H1 (cell line): Measurements from ENCODE around the gene USP17L10. TPM values are rescaled to one million over a fixed set of nuclear protein-coding genes. Genes with fewer than 3 reads are reported as not detected.
"Not testable (repeated sequence)": the region's sequence is repeated elsewhere in the genome, so short reads cannot be mapped to it uniquely, and the experiment has no call there.

Experiments used
- CTCF ChIA-PET: fragments of 300-600 bp; sonication (Branson Sonifier 250); formaldehyde crosslinking; loops from one replicate; lab custom pipeline; 2021; ENCODE audit not compliant: partially characterized antibody; lab: Charles Lee
- POLR2A ChIA-PET: fragments of 300-600 bp; sonication (Branson Sonifier 250); formaldehyde crosslinking; loops from one replicate; lab custom pipeline; 2021; ENCODE audit warnings: inconsistent platforms; ENCODE audit not compliant: partially characterized antibody; lab: Charles Lee
- DNase-seq, 2 experiments: peaks; one replicate each; pipeline versions ENCODE4 v3.0.0 to v3.0.0-alpha.2; 2010 to 2022; ENCODE audit warnings: low spot score in 2 of 2, low read depth in 1 of 2, mixed read lengths in 1 of 2
- FAIRE-seq: peaks from 2 replicates; lab custom pipeline; 2011; peaks lifted over from hg19 to GRCh38; lab: Jason Lieb, UNC
- H2AFZ ChIP-seq: 2 replicates; pipeline ENCODE4 v1.8.1; 2012; ENCODE audit warnings: low read length, inconsistent platforms
- H2AK5ac ChIP-seq: 2 replicates; pipeline ENCODE4 v1.6.1; 2013; ENCODE audit warnings: low read depth, low read length
- H2BK120ac ChIP-seq: replicated peaks from 2 replicates; pipeline ENCODE3; 2013; ENCODE audit warnings: low read depth, low read length, inconsistent platforms
- H2BK12ac ChIP-seq: 2 replicates; pipeline ENCODE4 v1.6.1; 2013; ENCODE audit warnings: low read depth, low read length
- H2BK15ac ChIP-seq: 2 replicates; pipeline ENCODE4 v1.6.1; 2013; ENCODE audit warnings: low read length
- H2BK20ac ChIP-seq: 2 replicates; pipeline ENCODE4 v1.6.1; 2013; ENCODE audit warnings: low read length
- H2BK5ac ChIP-seq: 2 replicates; pipeline ENCODE4 v1.6.1; 2013; ENCODE audit warnings: low read depth, low read length
- H3K14ac ChIP-seq: 2 replicates; pipeline ENCODE4 v1.6.1; 2013; ENCODE audit warnings: inconsistent platforms; ENCODE audit not compliant: insufficient read length
- H3K18ac ChIP-seq: 2 replicates; pipeline ENCODE4 v1.6.1; 2013; ENCODE audit warnings: low read length; ENCODE audit errors: extremely low read depth
- H3K23ac ChIP-seq: 2 replicates; pipeline ENCODE4 v1.6.1; 2013; ENCODE audit warnings: inconsistent platforms; ENCODE audit not compliant: insufficient read length
- H3K23me2 ChIP-seq: 2 replicates; pipeline ENCODE4 v1.6.1; 2013; ENCODE audit warnings: low read depth, low read length
- H3K27ac ChIP-seq: 2 replicates; pipeline ENCODE4 v1.6.1; 2011; ENCODE audit warnings: low read depth, low read length, inconsistent platforms
- H3K27me3 ChIP-seq, 4 experiments: replicated peaks in 1 of 4; 1 replicate in 1 of 4; 2 replicates in 3 of 4; pipeline versions ENCODE4 v1.6.1 to v1.8.1; 2011 to 2013; ENCODE audit warnings: low read length in 3 of 4, mild to moderate bottlenecking in 3 of 4, inconsistent platforms in 2 of 4, mixed read lengths in 2 of 4, moderate library complexity in 1 of 4; ENCODE audit not compliant: control insufficient read depth in 3 of 4, insufficient read depth in 3 of 4; ENCODE audit errors: extremely low read depth in 1 of 4
- H3K36me3 ChIP-seq, 4 experiments: 2 replicates each; pipeline versions ENCODE4 v1.6.1 to v1.8.1; 2011 to 2013; ENCODE audit warnings: mild to moderate bottlenecking in 4 of 4, low read length in 3 of 4, moderate library complexity in 2 of 4, control low read depth in 1 of 4, inconsistent platforms in 1 of 4; ENCODE audit not compliant: insufficient read depth in 4 of 4, control insufficient read depth in 2 of 4
- H3K4ac ChIP-seq: replicated peaks from 2 replicates; pipeline ENCODE3; 2013; ENCODE audit warnings: low read length, low read depth, mixed read lengths, inconsistent platforms; ENCODE audit not compliant: insufficient read length
- H3K4me1 ChIP-seq, 4 experiments: replicated peaks in 1 of 4; 1 replicate in 1 of 4; 2 replicates in 3 of 4; pipeline versions ENCODE4 v1.6.1 to v1.8.1; 2011 to 2013; ENCODE audit warnings: low read length in 3 of 4, inconsistent platforms in 2 of 4, mixed read lengths in 1 of 4; ENCODE audit not compliant: insufficient read depth in 4 of 4, control insufficient read depth in 3 of 4
- H3K4me2 ChIP-seq, 2 experiments: 2 replicates each; pipeline versions ENCODE4 v1.6.1 to v1.8.1; 2011 to 2013; ENCODE audit warnings: low read depth in 2 of 2, low read length in 2 of 2, control low read depth in 1 of 2, inconsistent platforms in 1 of 2, mild to moderate bottlenecking in 1 of 2; ENCODE audit not compliant: insufficient read depth in 1 of 2
- H3K4me3 ChIP-seq, 4 experiments: fragments of 200-600, 300-600 bp in 1 of 4; sonication (generic), shearing (Covaris generic), sonication (Bioruptor Twin) in 1 of 4; 2 replicates each; pipeline versions ENCODE4 v1.5.1 to v1.8.1; 2011 to 2016; ENCODE audit warnings: low read length in 4 of 4, low read depth in 3 of 4, control low read depth in 2 of 4, inconsistent platforms in 2 of 4, mild to moderate bottlenecking in 2 of 4, mixed read lengths in 1 of 4, moderate library complexity in 1 of 4; ENCODE audit not compliant: insufficient read depth in 2 of 4; ENCODE audit errors: extremely low read depth in 1 of 4
- H3K56ac ChIP-seq: replicated peaks from 2 replicates; pipeline ENCODE3; 2013; ENCODE audit warnings: low read depth, mild to moderate bottlenecking, mixed read lengths, low read length, inconsistent platforms; ENCODE audit not compliant: insufficient read length
- H3K79me1 ChIP-seq: 2 replicates; pipeline ENCODE4 v1.6.1; 2013; ENCODE audit warnings: low read depth, low read length, control low read depth
- H3K79me2 ChIP-seq, 2 experiments: 2 replicates each; pipeline versions ENCODE4 v1.6.1 to v1.8.1; 2012 to 2013; ENCODE audit warnings: low read length in 2 of 2, mild to moderate bottlenecking in 2 of 2, inconsistent platforms in 1 of 2; ENCODE audit not compliant: insufficient read depth in 2 of 2, control insufficient read depth in 1 of 2
- H3K9ac ChIP-seq, 4 experiments: replicated peaks in 1 of 4; 1 replicate in 1 of 4; 2 replicates in 3 of 4; pipeline versions ENCODE4 v1.6.1 to v1.8.1; 2011 to 2013; ENCODE audit warnings: low read depth in 3 of 4, low read length in 3 of 4, control low read depth in 2 of 4, mild to moderate bottlenecking in 2 of 4, moderate library complexity in 2 of 4, inconsistent platforms in 1 of 4; ENCODE audit errors: extremely low read depth in 1 of 4
- H3K9me3 ChIP-seq, 2 experiments: 2 replicates each; pipeline versions ENCODE4 v1.6.1 to v1.8.1; 2012 to 2013; ENCODE audit warnings: mild to moderate bottlenecking in 2 of 2, moderate library complexity in 2 of 2, control low read depth in 1 of 2, inconsistent platforms in 1 of 2, low read depth in 1 of 2, low read length in 1 of 2, mixed read lengths in 1 of 2; ENCODE audit not compliant: insufficient read depth in 2 of 2
- H4K20me1 ChIP-seq, 2 experiments: replicated peaks in 1 of 2; 2 replicates each; pipeline versions ENCODE3 to v1.8.1; 2011 to 2013; ENCODE audit warnings: inconsistent platforms in 2 of 2, low read length in 2 of 2, mild to moderate bottlenecking in 1 of 2; ENCODE audit not compliant: insufficient read depth in 2 of 2, control insufficient read depth in 1 of 2
- H4K5ac ChIP-seq: 2 replicates; pipeline ENCODE4 v1.6.1; 2013; ENCODE audit warnings: low read length, low read depth, mixed read lengths, inconsistent platforms; ENCODE audit not compliant: insufficient read length
- H4K8ac ChIP-seq: 2 replicates; pipeline ENCODE4 v1.8.0; 2013; ENCODE audit warnings: mild to moderate bottlenecking, moderate library complexity, low read length, inconsistent platforms; ENCODE audit not compliant: insufficient read depth; ENCODE audit errors: extremely low read depth
- H4K91ac ChIP-seq: replicated peaks from 2 replicates; pipeline ENCODE3; 2013; ENCODE audit warnings: low read length, mixed read lengths, inconsistent platforms; ENCODE audit not compliant: insufficient read length
- WGBS, 2 experiments: shearing (Covaris generic) in 1 of 2; methylation state at CpG; one replicate each; pipeline versions ENCODE4 v1.1.6 to v1.1.7; 2013 to 2015; ENCODE audit warnings: low lambda C conversion rate in 2 of 2, mixed read lengths in 2 of 2, inconsistent platforms in 1 of 2, low coverage in 1 of 2, missing lambda C conversion rate in 1 of 2; ENCODE audit not compliant: insufficient replicate concordance in 2 of 2, insufficient coverage in 1 of 2, insufficient read length in 1 of 2; ENCODE audit errors: extremely low coverage in 1 of 2, missing lambda C conversion rate in 1 of 2; 5-methylcytosine and 5-hydroxymethylcytosine counted together
- polyA plus RNA-seq, 7 experiments: library from polyadenylated mRNA; depleted of rRNA in 3 of 7; stranded (reverse) in 5 of 7; unstranded in 2 of 7; fragments of >200 nt in 5 of 7; fragments of 200-250 nt in 2 of 7; gene quantifications; 1 replicate in 5 of 7; 2 replicates in 1 of 7; 4 replicates in 1 of 7; pipeline versions ENCODE4 v1.2.1 to v1.2.3, GENCODE V29; 2011 to 2013; ENCODE audit warnings: missing spikeins in 2 of 7, mixed read lengths in 2 of 7
- total RNA-seq: library from RNA; stranded (reverse); fragmentation: NEBNext Ultra II Directional; extraction: Animal tissue kit (Norgen Biotek cat#: 25700); gene quantifications from 2 replicates; pipeline ENCODE4 v1.2.1, GENCODE V29; 2021

The USP17L10 gene
- total and polyA plus RNA-seq, 2 of the 8 experiments (the other 6 are each of a cell fraction or from before 2014, with no cell fraction given) = not detected

- CTCF ChIA-PET, H2AFZ ChIP-seq, H4K20me1 ChIP-seq, H3K27me3 ChIP-seq, H4K91ac ChIP-seq, H3K36me3 ChIP-seq, H3K4me2 ChIP-seq, POLR2A ChIA-PET, H2BK120ac ChIP-seq, H4K5ac ChIP-seq, H3K4me1 ChIP-seq, H3K18ac ChIP-seq, H3K14ac ChIP-seq, H4K8ac ChIP-seq, H3K79me1 ChIP-seq, H3K9ac ChIP-seq, FAIRE-seq, H3K23ac ChIP-seq, H3K79me2 ChIP-seq, H2BK5ac ChIP-seq, H3K27ac ChIP-seq, H2BK15ac ChIP-seq, H2BK12ac ChIP-seq, H3K4ac ChIP-seq, H2AK5ac ChIP-seq, H3K56ac ChIP-seq, H3K4me3 ChIP-seq, H2BK20ac ChIP-seq, H3K23me2 ChIP-seq, DNase-seq: not testable (repeated sequence)
- H3K9me3 ChIP-seq = peaks cover 3 to 12% of the 10 kb centered on the region in 2 experiments; a peak in 2 of 4 replicates
- 88% methylated on average over 6 of the region's 14 CpGs; no CpG with 5 or more reads in 1 of the 2 experiments for WGBS, 2 experiments
Observed at GRCh38 chr4:9243579-9243978, 33.1 kb downstream of the USP17L10 start, which contains the start of gene USP17L17. Gene USP17L17, plus strand, starts transcription at chr4:9243879. Its CDS starts 0 bp downstream, at chr4:9243879.

DNA sequence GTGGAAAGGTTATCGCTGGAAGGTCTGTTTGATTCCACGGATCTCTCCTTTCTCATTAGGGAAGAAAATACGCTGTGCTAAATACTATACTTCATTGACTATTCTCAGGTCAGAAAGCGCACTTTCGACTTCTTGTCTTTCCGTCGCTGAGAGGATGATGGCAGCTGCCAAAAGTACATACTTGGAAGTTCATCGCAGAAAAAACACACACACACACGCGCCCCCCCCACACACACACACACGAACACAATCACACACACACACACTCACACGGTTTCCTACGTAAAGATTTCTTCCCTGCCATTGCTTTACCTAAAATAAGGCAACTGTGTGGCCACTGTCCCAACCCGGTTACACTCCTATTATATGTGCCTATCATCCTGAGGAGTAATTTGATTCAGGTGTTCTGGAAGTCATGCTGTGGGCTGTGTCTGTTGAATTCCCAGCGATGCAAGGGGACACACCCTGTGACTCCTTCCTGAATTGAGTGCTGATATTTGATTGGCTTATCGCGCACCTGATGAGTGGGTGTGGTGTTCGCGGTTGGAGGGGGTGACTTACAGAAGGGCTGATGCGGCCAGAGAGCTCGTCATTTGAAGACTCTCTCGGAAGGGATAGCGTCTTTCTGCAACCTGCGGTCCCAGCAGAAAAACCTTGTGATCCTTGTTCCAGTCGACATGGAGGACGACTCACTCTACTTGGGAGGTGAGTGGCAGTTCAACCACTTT, 37.7 kb downstream of the USP17L10 start, which contains the start of gene USP17L18:
TSS of gene USP17L18 (plus strand) at position 678 of the 728 bp plus-strand sequence. CDS start at position 678, 0 bp downstream.
- POLR2A ChIA-PET, H3K4me2 ChIP-seq, H3K18ac ChIP-seq, H2BK20ac ChIP-seq, H4K91ac ChIP-seq, H3K4me3 ChIP-seq, H2BK120ac ChIP-seq, H4K5ac ChIP-seq, H2BK12ac ChIP-seq, H3K56ac ChIP-seq, H3K79me2 ChIP-seq, H2BK15ac ChIP-seq, H4K8ac ChIP-seq, H2AFZ ChIP-seq, H3K27me3 ChIP-seq, H3K14ac ChIP-seq, H3K36me3 ChIP-seq, FAIRE-seq, CTCF ChIA-PET, H3K4ac ChIP-seq, DNase-seq, H4K20me1 ChIP-seq, H3K23ac ChIP-seq, H2AK5ac ChIP-seq, H3K4me1 ChIP-seq, H3K9me3 ChIP-seq, H3K27ac ChIP-seq, H2BK5ac ChIP-seq, H3K79me1 ChIP-seq, H3K9ac ChIP-seq, H3K23me2 ChIP-seq: not testable (repeated sequence)
- 93% methylated on average over 22 of the region's 26 CpGs; no CpG with 5 or more reads in 1 of the 2 experiments for WGBS, 2 experiments
